Measurements from ENCODE around the gene FIGN. TPM values are rescaled to one million over a fixed set of nuclear protein-coding genes. Genes with fewer than 3 reads are reported as not detected.

FIGN gene
- total and polyA plus RNA-seq, 2 donors from 2014 or later: 1.1 to 8.0 TPM

DNA sequence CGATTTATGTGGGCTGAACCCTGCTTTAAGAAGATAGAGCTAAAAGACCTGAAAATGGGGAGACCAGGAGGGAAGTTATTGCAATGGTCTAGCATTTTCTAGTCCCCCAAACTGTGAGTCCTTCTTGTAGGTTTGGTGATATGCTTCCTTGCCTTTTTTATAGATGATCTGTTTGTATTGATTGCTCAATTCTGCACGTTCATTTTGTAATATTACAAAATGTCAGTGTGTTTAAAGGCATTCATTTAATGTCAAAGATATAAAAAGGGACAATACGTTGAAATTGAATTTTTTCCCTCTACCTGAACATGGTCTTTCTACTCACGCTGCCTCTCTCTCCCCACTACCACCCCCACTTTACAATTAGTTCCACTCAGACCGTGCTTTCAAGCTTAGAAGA lies 5.6 kb upstream of the FIGN start:
- TF ChIP-seq, protein P1, sequence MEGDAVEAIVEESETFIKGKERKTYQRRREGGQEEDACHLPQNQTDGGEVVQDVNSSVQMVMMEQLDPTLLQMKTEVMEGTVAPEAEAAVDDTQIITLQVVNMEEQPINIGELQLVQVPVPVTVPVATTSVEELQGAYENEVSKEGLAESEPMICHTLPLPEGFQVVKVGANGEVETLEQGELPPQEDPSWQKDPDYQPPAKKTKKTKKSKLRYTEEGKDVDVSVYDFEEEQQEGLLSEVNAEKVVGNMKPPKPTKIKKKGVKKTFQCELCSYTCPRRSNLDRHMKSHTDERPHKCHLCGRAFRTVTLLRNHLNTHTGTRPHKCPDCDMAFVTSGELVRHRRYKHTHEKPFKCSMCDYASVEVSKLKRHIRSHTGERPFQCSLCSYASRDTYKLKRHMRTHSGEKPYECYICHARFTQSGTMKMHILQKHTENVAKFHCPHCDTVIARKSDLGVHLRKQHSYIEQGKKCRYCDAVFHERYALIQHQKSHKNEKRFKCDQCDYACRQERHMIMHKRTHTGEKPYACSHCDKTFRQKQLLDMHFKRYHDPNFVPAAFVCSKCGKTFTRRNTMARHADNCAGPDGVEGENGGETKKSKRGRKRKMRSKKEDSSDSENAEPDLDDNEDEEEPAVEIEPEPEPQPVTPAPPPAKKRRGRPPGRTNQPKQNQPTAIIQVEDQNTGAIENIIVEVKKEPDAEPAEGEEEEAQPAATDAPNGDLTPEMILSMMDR (IDR thresholded peaks at IDR 0.05; ENCODE audit: borderline replicate concordance, extremely low read depth, insufficient read depth): no peak
- H3K9me3 ChIP-seq (ENCODE audit: control insufficient read depth in 2 of 3, insufficient read depth in 1 of 3, low read length in 3 of 3): no peaks in the 10 kb centered on the region
- peaks cover 0 to 3% (median 0%) of the 10 kb centered on the region in 3 donors for H3K4me1 ChIP-seq (ENCODE audit: control insufficient read depth in 2 of 3, insufficient read depth in 2 of 3, low read depth in 1 of 3, low read length in 3 of 3)
- no peak for DNase-seq
- no peaks in the 10 kb centered on the region for H3K27me3 ChIP-seq (ENCODE audit: control insufficient read depth, insufficient read depth, low read length)
- H3K27ac ChIP-seq (ENCODE audit: low read depth in 2 of 2, low read length in 2 of 2): no peak overlapping the region
- no peak overlapping the region for H3K4me3 ChIP-seq (ENCODE audit: low read length in 3 of 3)
- FAIRE-seq: no peak
- H3K36me3 ChIP-seq (ENCODE audit: control insufficient read depth in 2 of 3, insufficient read depth in 3 of 3, low read length in 3 of 3): no peaks in the 10 kb centered on the region
- intact Hi-C loops (cut with DNase I): no loop called here
- H3K9ac ChIP-seq (ENCODE audit: low read length in 3 of 3): no peak overlapping the region

DNA sequence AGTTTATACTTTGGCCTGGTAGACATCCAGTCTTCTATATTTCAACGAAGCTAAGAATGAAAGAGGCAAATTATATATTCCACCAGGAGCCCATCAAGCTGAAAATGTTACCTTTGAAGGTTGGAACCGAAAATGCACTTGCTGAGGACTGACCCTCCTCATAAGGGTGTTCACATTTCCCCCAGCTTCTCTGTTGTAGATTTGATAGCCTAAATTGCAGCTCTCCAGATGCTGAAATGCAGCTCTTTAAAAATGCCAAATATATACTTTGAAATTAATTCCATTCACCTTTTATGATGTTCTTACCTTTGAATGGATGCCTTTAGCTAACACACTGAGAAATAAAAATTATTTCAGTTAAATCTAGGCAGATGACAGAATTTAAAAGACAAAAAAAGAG lies 1.8 kb upstream of the FIGN start:
- no peak overlapping the region for H3K9ac ChIP-seq (ENCODE audit: low read length in 3 of 3)
- peaks cover 0 to 3% (median 0%) of the 10 kb centered on the region in 3 donors for H3K4me1 ChIP-seq (ENCODE audit: control insufficient read depth in 2 of 3, insufficient read depth in 2 of 3, low read depth in 1 of 3, low read length in 3 of 3)
- TF ChIP-seq, protein P1 (IDR thresholded peaks at IDR 0.05; ENCODE audit: borderline replicate concordance, extremely low read depth, insufficient read depth): no peak
- DNase-seq: no peak
- FAIRE-seq: no peak
- H3K36me3 ChIP-seq (ENCODE audit: control insufficient read depth in 2 of 3, insufficient read depth in 3 of 3, low read length in 3 of 3): no peaks in the 10 kb centered on the region
- intact Hi-C loops (cut with DNase I): no loop called here
- no peaks in the 10 kb centered on the region for H3K9me3 ChIP-seq (ENCODE audit: control insufficient read depth in 2 of 3, insufficient read depth in 1 of 3, low read length in 3 of 3)
- H3K4me3 ChIP-seq (ENCODE audit: low read length in 3 of 3): no peak overlapping the region
- no peak overlapping the region for H3K27ac ChIP-seq (ENCODE audit: low read depth in 2 of 2, low read length in 2 of 2)
- no peaks in the 10 kb centered on the region for H3K27me3 ChIP-seq (ENCODE audit: control insufficient read depth, insufficient read depth, low read length)

DNA sequence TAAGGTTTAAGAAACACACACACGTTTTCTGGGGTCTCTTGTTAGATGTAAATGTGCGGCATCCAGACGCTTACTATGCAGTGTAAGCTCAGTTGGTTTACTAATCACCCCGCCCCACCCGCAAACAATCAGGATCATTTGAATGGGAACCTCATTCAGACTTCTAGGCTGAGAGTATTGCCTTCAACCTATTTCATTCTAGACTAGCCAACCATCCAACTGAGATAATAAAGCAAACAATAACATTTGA lies 1.3 kb upstream of the FIGN start:
- Histone ChIP-seq H3K9me3 (ENCODE audit: control insufficient read depth in 2 of 3, insufficient read depth in 1 of 3, low read length in 3 of 3) (no peaks in the 10 kb centered on the region), H3K4me1 (ENCODE audit: control insufficient read depth in 2 of 3, insufficient read depth in 2 of 3, low read depth in 1 of 3, low read length in 3 of 3) (peaks cover 0 to 3% (median 0%) of the 10 kb centered on the region in 3 donors), H3K27me3 (ENCODE audit: control insufficient read depth, insufficient read depth, low read length) (no peaks in the 10 kb centered on the region), H3K27ac (ENCODE audit: low read depth in 2 of 2, low read length in 2 of 2) (no peak overlapping the region), H3K36me3 (ENCODE audit: control insufficient read depth in 2 of 3, insufficient read depth in 3 of 3, low read length in 3 of 3) (no peaks in the 10 kb centered on the region), H3K9ac (ENCODE audit: low read length in 3 of 3) (peak overlapping the region in 2 of 3 donors; percentile 14 to 22), H3K4me3 (ENCODE audit: low read length in 3 of 3) (peak overlapping the region; percentile 36 to 69 (median 67))
- DNase-seq (no peak), FAIRE-seq (no peak)
- intact Hi-C loops (cut with DNase I): no loop called here
- TF ChIP-seq, protein P1 (IDR thresholded peaks at IDR 0.05; ENCODE audit: borderline replicate concordance, extremely low read depth, insufficient read depth): no peak

Data from kidney (tissue), 14 donors.